Erythroblast (primary cell): ENCODE results near the gene NFIC.

ENCODE experiments used
- GATA1 ChIP-seq: IDR thresholded peaks from 2 replicates; pipeline ENCODE4 v1.6.1; 2011; ENCODE audit warnings: low read depth, mild to moderate bottlenecking, control low read depth, low read length, moderate library complexity
- POLR2A ChIP-seq: IDR thresholded peaks from 2 replicates; pipeline ENCODE4 v1.6.1; 2011; ENCODE audit warnings: mild to moderate bottlenecking, low read length

DNA sequence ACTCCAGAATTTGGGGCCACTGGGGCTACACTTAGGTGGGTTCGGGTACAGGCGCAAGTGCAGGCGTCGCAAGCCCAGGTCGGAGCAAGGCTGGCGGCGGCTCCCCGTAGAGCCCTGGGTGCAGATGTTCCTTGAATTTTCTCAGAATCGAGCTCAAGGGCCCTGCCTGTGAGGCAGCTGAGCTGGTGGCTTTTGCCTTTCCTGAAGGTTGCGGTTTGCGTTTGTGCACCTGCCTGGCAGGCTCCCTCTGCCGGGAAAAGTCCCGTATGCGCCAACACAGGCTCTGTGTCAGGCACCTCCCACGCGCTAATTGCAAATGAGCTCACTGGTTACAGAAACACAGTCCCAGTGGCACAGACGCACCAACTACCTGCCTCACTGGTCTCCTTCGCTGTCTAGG lies 128.2 kb downstream of the NFIC start:
- TF ChIP-seq POLR2A (no peak), GATA1 (no peak)
